T-helper 1 cell treated with Interleukin-12 subunit alpha and Interleukin-12 subunit beta and Interleukin-4 antibody, amounts not matched to agents 30 ng/mL and 1 ng/mL, for 36 hours (primary cell): ENCODE results near the gene C10orf120. TPM values are rescaled to one million over a fixed set of nuclear protein-coding genes. Genes with fewer than 3 reads are reported as not detected.

ENCODE experiments used
- intact Hi-C: fragments of 100-400 bp; cut with micrococcal nuclease; formaldehyde crosslinking; loops from one replicate; pipeline ENCODE4 v1.15.1; 2024
- total RNA-seq: library from RNA; stranded (reverse); gene quantifications from 2 replicates; pipeline ENCODE4 v1.2.3, GENCODE V29; 2022

Gene C10orf120
- total RNA-seq, 1 donor from 2014 or later, result not detected

DNA sequence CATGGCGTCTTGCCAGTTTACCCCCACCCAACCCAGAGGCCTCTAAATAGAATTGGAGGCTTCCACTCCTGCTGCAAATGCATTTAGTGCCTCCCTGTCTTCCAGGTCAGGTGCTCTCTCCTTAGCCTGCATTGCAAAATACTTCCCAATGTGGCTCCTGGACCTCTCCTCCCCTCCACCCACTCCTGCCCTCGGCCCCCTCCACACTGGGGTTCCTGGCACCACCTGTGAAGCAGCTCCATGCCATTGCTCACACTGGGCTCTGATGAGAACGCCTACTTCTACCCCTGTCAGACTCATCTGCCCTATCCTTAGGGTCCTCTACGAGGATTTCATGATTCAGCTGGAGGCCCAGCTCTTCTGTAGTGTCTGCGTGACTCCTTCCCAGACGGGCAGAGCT is 37.4 kb downstream of the C10orf120 start:
- intact Hi-C loops, result no loop called here

DNA sequence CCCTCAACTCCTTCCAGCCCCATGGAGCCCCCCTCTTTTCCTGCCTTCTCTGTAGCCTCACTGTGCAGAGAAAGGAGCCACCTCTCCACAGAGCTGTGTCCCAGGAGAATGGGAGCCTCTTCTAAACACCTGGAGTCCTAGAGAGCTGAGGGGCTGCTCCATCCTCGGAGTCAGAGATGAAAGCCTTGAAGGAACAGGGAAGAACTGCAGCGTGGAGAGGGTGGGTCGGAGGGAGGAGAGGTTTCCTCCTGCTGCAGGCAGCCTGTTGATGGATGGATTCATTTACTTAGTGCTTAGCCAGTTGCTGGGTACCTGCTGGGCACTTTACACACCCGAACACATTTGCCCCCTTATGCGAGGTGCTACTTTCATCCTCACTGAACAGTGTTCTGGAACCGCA is 39.0 kb downstream of the C10orf120 start:
- intact Hi-C loops, result no loop called here

DNA sequence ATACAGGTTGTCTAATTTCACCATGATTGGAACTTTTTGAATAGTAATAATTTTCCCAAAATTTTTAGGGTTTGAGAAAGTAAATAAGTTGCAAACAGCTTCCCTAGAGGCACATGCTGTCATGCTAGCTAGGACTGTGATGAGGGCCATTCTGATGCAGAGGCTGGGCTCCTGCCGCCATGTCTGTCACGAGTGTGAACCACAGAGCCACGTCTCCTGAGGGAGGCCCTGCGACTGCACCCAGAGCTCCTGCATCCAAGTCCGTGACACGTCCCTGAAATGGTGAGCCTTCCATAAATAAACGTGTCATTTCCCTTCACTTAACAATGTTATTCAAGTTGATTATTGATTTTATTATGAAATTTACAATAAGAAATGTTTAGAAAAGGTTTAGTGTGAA is 40.0 kb downstream of the C10orf120 start:
- intact Hi-C loops, result no loop called here

DNA sequence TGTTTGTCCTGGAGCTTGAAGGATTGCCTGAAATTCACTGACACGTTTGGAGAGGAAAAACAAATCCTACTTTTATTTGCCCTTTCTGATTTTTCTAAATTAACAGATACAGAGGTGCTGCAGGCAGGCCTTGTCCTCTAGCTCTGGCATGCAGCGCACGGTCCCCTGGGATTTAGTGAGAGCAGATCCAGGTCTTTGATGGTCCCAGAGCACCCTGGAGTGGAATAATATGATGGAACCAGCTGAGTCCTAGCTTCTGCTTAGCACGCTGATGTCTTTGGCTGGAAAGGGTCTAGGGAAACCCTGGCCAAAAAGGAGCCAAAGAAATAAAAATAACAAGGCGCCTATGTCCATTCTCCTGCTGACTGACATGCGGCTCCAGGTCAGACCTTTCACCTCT is 40.5 kb downstream of the C10orf120 start:
- intact Hi-C loops, result no loop called here

DNA sequence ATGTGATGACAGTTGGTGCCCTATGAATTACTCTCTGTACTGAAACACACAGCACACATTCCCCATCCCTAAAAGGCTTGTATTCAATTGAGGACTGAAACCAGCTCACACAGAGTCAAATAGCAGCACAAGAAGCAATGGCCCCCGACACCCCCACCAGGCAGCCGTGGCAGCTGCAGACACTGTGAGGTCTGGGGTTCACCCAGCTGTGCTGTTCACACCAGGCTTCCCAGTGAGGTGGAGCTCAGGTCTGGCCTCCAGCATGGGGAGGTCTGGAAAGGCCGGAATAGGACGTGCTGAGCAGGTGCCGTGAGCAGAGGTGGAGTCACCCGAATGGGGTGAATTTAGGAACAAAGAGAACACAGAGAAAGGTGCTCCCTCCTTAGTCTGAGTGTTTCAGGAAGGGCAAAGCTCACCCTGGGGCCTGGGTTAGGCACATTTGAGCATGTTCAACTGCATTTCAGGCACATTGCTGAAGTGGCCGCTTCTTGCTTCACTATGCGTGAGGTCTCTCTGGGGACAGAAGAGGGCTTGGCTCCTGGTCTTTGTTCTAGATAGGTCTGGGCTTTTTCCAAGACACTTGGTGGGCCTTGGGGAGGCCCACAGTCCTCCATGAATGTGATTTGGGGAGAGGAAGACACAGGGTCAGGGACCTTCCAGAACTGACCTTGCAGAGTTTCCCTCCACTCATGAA is 41.1 kb downstream of the C10orf120 start:
- intact Hi-C loops, result no loop called here

DNA sequence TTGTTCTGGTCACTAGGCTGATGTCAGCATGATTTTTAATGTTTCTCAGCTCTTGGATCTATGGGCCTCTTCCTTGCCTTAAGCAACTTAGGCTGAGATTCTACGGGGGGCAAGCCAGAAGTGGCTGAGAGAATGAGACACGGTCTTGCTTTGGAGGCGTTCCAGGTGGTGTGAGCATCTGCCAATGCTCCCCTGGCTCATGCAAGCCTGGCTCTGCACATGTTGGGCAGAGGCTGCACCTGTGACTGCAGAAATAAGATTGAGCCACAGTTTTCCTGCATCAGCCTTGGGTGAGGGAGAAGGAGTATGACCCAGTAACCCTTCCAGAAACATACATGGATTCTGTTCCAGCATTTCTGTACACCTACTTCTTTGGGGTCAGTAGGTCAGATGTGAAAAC is 41.9 kb downstream of the C10orf120 start:
- intact Hi-C loops, result no loop called here

DNA sequence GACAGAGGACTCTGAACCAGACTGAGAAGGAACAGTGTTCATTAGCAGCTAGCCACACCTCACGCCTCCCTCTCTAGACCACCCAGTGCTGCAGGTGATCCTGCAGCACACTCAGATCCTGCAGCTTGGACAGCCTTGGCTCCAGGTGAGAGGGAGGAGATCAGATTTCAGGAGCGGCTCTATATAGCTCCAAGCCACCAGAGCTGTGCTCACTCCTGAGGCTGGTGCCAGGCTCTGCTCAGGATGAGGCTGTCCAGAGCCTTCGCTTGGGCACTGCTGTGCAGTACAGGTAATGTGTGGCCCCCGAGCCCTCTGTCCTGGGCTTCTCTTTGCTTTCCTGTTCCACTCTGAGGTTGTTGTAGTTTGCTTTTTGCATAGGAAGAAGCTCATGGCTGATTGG is 42.4 kb downstream of the C10orf120 start:
- intact Hi-C loops, result no loop called here

DNA sequence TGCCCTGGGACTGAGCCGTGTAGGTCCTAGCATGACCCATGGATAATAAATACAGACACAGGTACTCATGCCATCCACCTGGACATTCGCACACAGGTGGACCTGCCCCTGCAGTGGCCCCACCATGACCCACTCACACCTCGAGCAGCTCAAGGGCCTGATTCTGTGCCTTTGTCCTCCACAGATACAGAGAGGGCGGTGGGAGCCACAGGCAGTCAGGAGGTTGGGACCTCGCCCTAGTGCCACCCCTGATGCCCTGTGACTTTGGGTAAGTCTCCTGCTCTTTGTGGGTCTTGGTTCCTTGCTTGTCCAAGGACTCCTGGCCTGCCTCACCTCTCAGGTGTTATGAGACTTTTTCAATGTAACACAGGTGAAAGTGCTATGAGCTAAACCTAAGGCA is 42.9 kb downstream of the C10orf120 start:
- intact Hi-C loops, result no loop called here

DNA sequence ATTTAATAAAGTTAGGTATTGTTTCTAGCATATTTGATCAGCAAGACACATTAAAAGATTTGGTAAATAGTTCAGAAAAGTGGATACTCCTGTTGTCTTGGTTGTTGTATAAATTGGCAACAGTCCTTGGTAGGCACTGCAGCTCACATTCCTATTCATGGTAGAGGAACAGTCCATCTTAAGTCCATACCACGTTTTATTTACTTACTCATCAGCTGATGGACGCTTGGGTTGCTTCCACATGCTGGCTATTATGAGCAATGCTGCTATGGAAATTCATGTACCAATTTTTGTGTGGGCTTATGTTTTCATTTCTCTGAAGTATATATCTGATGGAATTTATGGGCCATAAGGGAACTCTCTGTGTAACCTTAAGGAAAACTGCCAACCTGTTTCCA is 43.3 kb downstream of the C10orf120 start:
- intact Hi-C loops, result no loop called here

DNA sequence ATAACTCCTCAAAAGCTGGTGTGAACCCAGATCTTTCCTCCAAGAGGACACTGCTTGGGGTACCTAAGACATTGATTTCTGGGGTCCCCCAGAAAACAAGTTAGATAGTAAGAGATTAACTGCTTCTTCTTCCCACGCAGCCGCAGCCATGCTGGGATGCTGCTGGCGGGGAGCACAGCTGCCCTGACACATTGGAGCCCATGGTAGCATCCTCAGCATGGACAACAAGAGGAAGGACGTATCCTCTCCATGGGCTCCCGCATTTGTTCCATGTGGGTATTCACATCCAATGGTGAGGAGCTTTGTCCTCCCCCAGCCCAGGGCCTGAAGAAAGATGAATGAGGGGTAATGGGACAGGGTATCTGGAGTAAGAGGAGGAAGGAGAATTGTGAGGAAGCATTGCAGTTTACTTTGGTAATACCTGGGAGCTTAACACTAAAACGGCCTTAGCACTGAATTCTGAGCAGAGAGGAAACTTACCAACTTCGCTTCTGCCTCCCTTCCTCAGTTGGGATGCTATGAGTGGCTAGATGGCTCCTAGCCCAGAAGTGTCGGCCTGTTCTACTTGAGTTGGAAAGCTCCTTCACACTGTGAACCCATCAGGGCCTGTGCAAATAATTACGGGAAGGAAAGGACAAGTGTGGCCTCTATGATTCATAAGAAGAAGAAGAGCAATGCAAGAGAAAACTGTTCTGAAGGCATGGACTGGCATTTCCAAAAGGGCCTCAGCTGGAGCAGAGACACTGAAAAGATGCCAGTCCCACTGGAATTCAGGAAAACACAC is 43.9 kb downstream of the C10orf120 start:
- intact Hi-C loops, result no loop called here

DNA sequence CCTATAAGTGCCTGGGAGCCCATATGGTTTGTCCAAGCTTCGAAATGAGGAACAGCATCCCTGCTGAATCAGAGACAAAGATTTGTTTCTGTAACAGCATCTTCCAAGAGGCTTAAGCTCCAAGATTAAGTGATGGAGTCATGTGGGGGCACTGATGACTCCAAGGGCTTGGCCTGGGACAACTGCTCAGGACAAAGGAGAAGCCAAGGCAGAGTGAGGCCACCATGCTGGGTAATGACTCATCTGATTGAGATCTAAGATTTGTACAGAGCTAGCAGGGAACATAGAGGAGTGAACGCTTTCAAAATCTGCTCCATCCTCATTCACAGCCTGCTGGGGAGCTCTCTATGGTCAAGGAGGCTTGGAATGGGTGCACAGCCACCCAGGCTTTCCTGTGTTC is 49.3 kb downstream of the C10orf120 start:
- intact Hi-C loops, result no loop called here

DNA sequence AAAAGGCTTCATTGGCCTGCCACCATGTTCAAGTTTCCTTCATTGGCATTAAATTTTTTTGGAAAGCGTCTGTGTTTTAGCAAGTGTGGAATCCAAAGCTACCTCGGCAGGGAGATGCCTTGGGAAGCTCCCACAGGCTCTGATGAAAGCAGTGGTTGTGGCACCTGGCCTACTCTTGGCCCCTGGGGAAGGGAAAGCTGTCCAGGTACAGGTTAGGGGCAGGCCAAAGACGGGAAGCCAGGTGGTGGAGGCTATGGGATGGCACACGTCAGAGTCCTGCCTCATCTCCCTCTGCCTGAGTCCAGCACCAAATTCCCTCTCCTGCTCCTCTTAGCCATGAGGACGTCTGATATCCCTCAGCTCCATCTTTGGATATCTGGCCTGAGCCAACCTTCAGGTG is 49.7 kb downstream of the C10orf120 start:
- intact Hi-C loops, result no loop called here

DNA sequence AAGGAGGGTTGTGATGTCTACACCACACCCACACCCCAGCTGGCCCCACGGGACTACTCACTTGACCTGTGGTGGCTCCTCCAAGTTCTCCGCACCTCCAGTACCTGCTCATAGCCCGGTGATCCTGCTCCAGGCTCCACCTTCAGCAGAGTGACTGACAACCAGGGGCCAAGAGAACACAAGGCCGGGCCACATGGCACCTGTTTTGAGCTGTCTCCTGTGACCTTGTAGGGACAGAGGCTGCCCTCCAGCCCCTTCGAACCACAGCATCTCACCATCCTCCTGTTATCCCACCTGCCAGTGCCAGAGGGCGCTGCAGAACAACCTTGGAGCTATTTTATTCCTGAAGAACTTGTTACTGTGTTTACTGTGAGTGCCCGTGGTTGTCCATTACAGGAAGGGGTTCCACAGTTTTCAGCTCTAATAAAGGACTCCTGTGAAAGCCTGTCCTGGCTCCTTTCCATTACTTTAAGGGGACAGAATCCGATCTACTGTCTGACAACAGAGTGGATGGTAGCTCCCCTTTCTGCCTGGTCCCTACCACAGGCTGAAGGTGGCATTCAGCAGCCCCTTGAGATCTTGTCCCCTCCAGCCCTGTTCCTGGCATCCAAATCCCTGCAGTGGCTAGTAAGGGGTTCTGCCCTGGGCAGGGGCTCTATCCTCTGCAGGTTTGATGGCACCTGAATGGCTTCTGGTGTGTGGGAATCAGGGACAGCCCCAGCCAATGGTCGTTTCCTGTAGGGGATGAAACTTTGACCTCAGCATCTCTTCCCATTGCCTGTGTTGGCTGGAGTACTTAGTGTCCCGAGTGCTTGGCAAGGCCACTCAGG is 50.8 kb downstream of the C10orf120 start:
- intact Hi-C loops, result no loop called here

Other genes with a start within 250 kb of the C10orf120 start
- not detected in 2 replicates for gene ARMS2, start 245.2 kb downstream of the C10orf120 start, total RNA-seq
- gene HTRA1, start 238.3 kb downstream of the C10orf120 start, total RNA-seq, result not detected in 2 replicates
- gene DMBT1, start 139.1 kb downstream of the C10orf120 start, total RNA-seq, result not detected in 2 replicates
- gene CUZD1, start 146.0 kb upstream of the C10orf120 start, total RNA-seq, result 3.0 and 3.4 TPM in 2 replicates
- 11.8 and 14.2 TPM in 2 replicates for gene FAM24B, start 179.7 kb upstream of the C10orf120 start, total RNA-seq
- gene FAM24A, start 210.8 kb upstream of the C10orf120 start, total RNA-seq, result not detected in 2 replicates